ENCODE measurements around the gene AP1B1. TPM values are rescaled to one million over a fixed set of nuclear protein-coding genes. Genes with fewer than 3 reads are reported as not detected.

AP1B1 gene
- polyA plus RNA-seq, 1 donor from 2014 or later = 43.8 TPM

GRCh38 chr22:29341056-29341848 lies 47.1 kb downstream of the AP1B1 start:
- TF ChIP-seq EP300 (conservative IDR thresholded peaks at IDR 0.05; ENCODE audit: poor library complexity, severe bottlenecking) = no peak
- TF ChIP-seq RAD21 (conservative IDR thresholded peaks at IDR 0.05) = no peak
- no peak for TF ChIP-seq CTCF (IDR thresholded peaks at IDR 0.05; ENCODE audit: poor library complexity, severe bottlenecking)
- no peak for TF ChIP-seq TAF1 (IDR thresholded peaks at IDR 0.05; ENCODE audit: low read depth)
- Histone ChIP-seq H3K27ac (ENCODE audit: low read length) (no peak overlapping the region), H3K9me3 (ENCODE audit: low read length) (no peaks in the 10 kb centered on the region), H2AFZ (ENCODE audit: low read depth, low read length) (no peak overlapping the region), H3K9ac (ENCODE audit: low read length) (no peak overlapping the region), H3K4me2 (ENCODE audit: low read length) (no peak overlapping the region), H3K4me3 (ENCODE audit: low read length) (no peak overlapping the region), H3K9me2 (ENCODE audit: insufficient read depth, low read length) (no peaks in the 10 kb centered on the region), H3K27me3 (ENCODE audit: insufficient read depth, low read depth, low read length) (no peaks in the 10 kb centered on the region), H3F3A (ENCODE audit: insufficient read depth, low read length, poor library complexity, severe bottlenecking) (no peaks in the 10 kb centered on the region), H3K36me3 (ENCODE audit: insufficient read depth, low read length) (no peaks in the 10 kb centered on the region), H4K20me1 (ENCODE audit: insufficient read depth) (no peaks in the 10 kb centered on the region), H3K79me2 (replicated peaks; ENCODE audit: insufficient read depth, low read length) (no peaks in the 10 kb centered on the region)

- H3K4me2 ChIP-seq (ENCODE audit: low read length) = no peak overlapping the region
- H3K36me3 ChIP-seq (ENCODE audit: insufficient read depth, low read length) = no peaks in the 10 kb centered on the region
These were observed 47.8 kb downstream of the AP1B1 start for GRCh38 chr22:29340566-29340965.

More at GRCh38 chr22:29340566-29340965, 47.8 kb downstream of the AP1B1 start:
- TF ChIP-seq EP300 (conservative IDR thresholded peaks at IDR 0.05; ENCODE audit: poor library complexity, severe bottlenecking) (no peak), SMC3 (conservative IDR thresholded peaks at IDR 0.05; ENCODE audit: poor library complexity) (no peak), RAD21 (conservative IDR thresholded peaks at IDR 0.05) (no peak), TAF1 (IDR thresholded peaks at IDR 0.05; ENCODE audit: low read depth) (no peak), REST (IDR thresholded peaks at IDR 0.05; ENCODE audit: borderline replicate concordance) (no peak), CTCF (IDR thresholded peaks at IDR 0.05; ENCODE audit: poor library complexity, severe bottlenecking) (no peak), POLR2AphosphoS5 (IDR thresholded peaks at IDR 0.05) (no peak)
- no peaks in the 10 kb centered on the region for H3K9me2 ChIP-seq (ENCODE audit: insufficient read depth, low read length)
- H3K4me3 ChIP-seq (ENCODE audit: low read length) = no peak overlapping the region
- no peaks in the 10 kb centered on the region for H3F3A ChIP-seq (ENCODE audit: insufficient read depth, low read length, poor library complexity, severe bottlenecking)
- no peak overlapping the region for H3K27ac ChIP-seq (ENCODE audit: low read length)
- no peaks in the 10 kb centered on the region for H3K79me2 ChIP-seq (replicated peaks; ENCODE audit: insufficient read depth, low read length)
- H3K27me3 ChIP-seq (ENCODE audit: insufficient read depth, low read depth, low read length) = no peaks in the 10 kb centered on the region
- no peak overlapping the region for H3K9ac ChIP-seq (ENCODE audit: low read length)
- H2AFZ ChIP-seq (ENCODE audit: low read depth, low read length) = no peak overlapping the region
- no peaks in the 10 kb centered on the region for H3K9me3 ChIP-seq (ENCODE audit: low read length)
- no peaks in the 10 kb centered on the region for H4K20me1 ChIP-seq (ENCODE audit: insufficient read depth)
